Loucy (cell line): ENCODE data around the gene TOPBP1.

ENCODE experiments used
- EZH2phosphoT487 ChIP-seq: fragments of 200-600 bp; IDR thresholded peaks from 2 replicates; pipeline ENCODE4 v1.6.1; 2018; ENCODE audit warnings: antibody characterized with exemption, mild to moderate bottlenecking, moderate library complexity, borderline replicate concordance
- TF ChIP-seq, protein P1 (sequence below): fragments of 200-600 bp; sonication (generic); conservative IDR thresholded peaks from 2 replicates; pipeline ENCODE4 v1.5.1; 2014; ENCODE audit warnings: mild to moderate bottlenecking, antibody characterized with exemption, low read length

DNA sequence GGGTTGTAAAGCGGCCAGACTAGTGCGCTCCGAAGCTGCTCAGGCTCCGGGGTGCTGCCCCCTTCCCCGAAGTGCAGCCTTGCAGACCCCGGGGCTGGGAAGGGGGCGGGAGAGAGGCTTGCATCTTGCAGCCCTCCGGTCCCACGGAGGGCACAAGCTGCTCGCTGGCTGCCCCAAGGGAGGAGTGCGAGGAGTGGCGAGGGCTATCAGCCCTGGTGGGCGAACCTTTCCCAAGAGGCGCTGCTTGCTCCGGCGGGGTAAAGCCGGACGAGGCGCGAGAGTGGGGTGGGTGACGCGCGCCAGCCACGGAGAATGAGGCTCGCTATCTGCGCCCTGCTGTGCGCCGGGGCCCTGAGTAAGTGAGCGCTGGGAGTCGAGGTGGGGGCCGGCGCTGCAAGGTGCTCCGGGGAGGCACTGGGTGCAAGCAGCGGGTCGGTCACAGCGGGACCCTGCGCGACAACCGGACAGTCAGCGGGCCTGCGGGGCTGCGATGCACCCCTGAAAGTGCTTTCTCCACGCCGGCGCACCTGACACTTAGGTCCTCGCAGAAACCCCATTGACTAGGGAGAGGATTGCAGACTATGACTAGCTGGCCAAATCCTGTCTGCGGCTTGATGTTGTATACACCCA lies 12.7 kb upstream of the TOPBP1 start:
- TF ChIP-seq, protein P1, sequence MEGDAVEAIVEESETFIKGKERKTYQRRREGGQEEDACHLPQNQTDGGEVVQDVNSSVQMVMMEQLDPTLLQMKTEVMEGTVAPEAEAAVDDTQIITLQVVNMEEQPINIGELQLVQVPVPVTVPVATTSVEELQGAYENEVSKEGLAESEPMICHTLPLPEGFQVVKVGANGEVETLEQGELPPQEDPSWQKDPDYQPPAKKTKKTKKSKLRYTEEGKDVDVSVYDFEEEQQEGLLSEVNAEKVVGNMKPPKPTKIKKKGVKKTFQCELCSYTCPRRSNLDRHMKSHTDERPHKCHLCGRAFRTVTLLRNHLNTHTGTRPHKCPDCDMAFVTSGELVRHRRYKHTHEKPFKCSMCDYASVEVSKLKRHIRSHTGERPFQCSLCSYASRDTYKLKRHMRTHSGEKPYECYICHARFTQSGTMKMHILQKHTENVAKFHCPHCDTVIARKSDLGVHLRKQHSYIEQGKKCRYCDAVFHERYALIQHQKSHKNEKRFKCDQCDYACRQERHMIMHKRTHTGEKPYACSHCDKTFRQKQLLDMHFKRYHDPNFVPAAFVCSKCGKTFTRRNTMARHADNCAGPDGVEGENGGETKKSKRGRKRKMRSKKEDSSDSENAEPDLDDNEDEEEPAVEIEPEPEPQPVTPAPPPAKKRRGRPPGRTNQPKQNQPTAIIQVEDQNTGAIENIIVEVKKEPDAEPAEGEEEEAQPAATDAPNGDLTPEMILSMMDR, result no peak
- no peak for TF ChIP-seq EZH2phosphoT487
